HS-5 (cell line): ENCODE measurements around the gene SLC37A4.
A peak's percentile ranks its signal among the peaks of the same experiment; 100 is the strongest.
"Not testable (repeated sequence)": the region's sequence is repeated elsewhere in the genome, so short reads cannot be mapped to it uniquely, and the experiment has no call there.

Experiments
- DNase-seq: peaks from one replicate; pipeline ENCODE4 v3.0.0-alpha.2; 2012; ENCODE audit warnings: low read depth

SLC37A4 gene

DNA sequence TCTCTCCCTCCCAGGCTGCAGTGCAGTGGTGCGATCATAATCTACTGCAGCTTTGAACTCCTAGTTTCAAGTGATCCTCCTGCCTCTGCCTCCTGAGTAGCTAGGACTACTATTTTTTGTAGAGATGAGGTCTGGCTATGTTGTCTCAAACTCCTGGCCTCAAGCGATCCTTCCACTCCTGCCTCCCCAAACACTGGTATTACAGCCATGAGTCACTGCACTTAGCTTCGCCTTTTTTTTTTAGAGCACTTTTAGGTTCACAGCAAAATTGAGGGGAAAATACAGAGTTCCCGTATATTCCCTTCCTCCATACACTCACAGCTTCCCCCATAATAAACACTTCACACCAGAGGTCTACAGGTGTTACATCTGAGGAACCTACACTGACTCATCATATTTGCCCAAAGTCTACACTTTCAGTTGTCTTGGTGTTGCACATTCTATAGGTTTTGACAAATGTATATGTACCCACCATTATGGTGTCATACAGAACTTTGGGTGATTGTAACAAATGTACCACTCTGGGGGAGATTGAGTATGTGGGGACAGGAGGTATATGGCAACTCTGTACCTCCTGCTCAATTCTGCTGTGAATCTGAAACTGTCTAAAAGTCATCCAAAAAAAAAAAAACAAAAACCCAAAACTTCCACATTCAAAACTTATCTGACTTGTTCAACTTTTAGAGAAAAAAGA is 11.3 kb upstream of the SLC37A4 start:
- DNase-seq: no peak

- DNase-seq: not testable (repeated sequence)
These were observed 8.8 kb upstream of the SLC37A4 start for GRCh38 chr11:119039471-119039870.

DNA sequence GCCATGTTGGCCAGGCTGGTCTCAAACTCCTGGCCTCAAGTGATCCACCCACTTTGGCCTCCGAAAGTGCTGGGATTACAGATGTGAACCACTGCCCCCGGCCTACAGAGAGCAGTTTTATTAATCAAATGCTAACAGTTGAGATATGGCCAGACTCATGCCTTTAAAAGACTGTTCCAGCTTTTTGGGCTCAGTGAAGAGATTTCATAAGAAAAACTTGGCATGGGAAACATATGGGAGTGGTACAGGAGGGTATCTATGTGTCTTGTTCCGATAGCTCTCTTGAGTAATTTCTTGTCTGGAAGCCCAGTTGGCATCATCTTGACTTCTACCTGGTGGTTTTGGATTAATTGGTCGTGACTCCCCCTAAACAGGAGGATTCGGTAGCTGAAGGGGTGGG is 8.2 kb upstream of the SLC37A4 start:
- DNase-seq: no peak

DNA sequence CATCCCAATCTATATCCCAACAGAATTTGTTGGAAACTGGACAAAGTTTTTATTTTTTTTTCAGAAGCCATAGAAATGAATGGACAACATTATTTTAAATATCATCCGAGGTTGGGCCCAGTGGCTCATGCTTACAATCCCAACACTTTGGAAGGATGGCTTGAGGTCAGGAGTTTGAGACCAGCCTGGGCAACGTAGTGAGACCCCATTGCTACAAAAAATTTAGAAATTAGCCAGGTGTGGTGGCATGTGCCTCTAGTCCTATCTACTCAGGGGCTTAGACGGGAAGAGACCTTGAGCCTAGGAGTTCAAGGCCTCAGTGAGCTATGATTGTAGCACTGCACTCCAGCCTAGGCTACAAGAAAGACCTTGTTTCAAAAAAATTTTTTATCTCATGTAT is 4.1 kb upstream of the SLC37A4 start:
- DNase-seq: no peak

DNA sequence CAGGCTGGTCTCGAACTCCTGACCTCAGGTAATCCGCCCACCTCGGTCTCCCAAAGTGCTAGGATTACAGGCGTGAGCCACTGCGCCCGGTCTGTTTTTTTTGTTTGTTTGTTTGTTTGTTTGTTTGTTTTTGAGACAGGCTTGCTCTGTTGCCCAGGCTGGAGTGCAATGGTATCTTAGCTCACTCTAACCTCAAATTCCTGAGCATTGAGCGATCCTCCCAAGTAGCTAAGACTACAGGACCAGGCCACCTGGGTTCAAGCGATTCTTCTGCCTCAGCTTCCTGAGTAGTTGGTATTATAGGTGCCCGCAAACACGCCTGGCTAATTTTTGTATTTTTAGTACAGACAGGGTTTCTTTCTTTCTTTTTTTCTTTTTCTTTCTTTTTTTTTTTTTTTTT is 2.7 kb upstream of the SLC37A4 start:
- not testable (repeated sequence) for DNase-seq

GRCh38 chr11:119031912-119032280 is 1.2 kb upstream of the SLC37A4 start:
- DNase-seq: no peak

DNA sequence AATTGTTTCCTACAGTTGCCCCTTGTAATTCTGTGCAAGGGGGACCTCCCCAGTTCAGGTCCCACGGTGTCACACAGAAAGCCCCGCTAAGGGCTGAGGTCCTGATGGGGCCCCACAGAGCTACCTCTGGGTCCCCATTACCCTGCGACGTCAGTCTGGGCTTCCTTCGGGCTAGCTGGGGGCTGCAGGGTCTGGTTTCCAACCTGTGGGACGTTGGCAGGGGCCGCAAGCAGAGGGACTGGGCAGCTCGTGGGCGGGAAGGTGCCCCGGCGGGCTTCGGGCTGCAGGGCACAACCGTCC is 698 bp downstream of the SLC37A4 start:
- DNase-seq: no peak

- DNase-seq: no peak
These were observed 1.2 kb downstream of the SLC37A4 start for GRCh38 chr11:119029340-119030028.

DNA sequence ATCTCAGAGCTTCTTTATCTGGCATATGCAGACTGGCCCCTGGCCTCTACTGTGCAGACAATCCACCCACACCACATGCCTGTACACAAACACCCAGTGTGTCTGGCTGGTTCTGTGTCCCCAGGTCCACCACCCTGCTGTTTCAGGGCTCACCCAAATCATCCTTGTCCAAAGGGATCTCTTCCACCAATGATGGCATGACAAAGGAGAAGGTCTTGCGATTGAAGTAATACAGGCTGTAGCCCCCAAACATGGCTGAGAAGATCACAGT is 1.7 kb downstream of the SLC37A4 start:
- no peak for DNase-seq

- DNase-seq: no peak
These were observed 2.2 kb downstream of the SLC37A4 start for GRCh38 chr11:119028346-119029068.

GRCh38 chr11:119027561-119028345 is 2.9 kb downstream of the SLC37A4 start:
- DNase-seq: no peak

- DNase-seq: no peak
These were observed 3.7 kb downstream of the SLC37A4 start for GRCh38 chr11:119026970-119027369.

DNA sequence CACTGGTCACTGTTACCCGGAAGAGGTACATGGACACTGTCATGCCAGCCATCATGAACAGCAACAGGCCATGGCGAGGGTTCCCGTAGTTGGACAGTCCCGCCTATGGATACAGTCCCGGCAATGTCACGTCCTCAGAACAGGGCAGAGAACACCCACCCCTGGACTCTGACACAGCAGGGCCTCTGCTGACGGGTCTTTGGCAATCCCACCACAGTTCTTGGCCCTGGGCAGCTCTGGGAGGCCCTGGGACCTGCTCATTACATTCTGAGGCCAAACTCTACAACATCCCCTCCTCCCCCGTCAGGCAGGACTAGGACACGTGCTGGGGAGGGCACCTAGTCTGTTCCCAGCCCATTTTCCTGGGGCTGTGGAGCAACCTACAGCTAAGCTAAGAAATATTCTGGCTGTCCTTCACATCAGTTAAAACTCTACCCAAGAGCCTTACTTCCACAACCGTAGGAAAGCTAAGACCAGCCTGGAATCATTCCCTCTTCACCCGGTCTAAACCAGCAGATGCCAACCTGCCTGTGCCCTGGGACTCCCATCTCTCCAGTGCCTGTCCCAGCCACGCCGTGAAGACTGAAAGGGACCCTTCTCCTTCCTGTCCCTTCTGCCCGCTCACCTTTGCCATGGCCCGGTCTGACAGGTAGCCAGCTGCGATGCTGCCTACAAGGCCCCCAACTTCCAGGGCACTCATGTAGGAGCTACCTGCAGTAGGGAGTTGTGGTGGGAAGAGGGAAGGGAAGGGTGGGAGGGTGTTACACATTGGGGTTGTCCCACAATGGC is 4.5 kb downstream of the SLC37A4 start:
- no peak for DNase-seq

GRCh38 chr11:119025541-119025940 is 5.1 kb downstream of the SLC37A4 start:
- no peak for DNase-seq

DNA sequence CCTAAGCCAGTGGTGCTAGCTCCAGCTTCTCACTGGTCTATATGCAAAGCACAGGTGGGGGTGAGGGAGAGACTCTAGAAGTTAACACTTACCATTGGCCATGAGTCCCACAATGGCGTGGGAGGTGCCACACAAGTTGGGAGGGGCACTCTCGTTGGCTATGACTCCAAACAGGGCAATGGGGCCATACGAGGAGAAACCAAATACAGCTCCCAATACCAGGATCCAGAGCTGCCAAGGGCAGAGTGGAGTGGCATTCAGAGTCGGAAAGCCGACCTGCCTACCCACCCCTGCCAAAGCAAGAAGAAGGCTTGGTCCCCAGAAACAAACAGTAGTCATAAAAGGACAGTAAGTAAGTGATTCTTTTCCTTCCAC is 5.6 kb downstream of the SLC37A4 start:
- DNase-seq: no peak

GRCh38 chr11:119024430-119025098 is 6.1 kb downstream of the SLC37A4 start:
- no peak for DNase-seq

- DNase-seq: no peak
These were observed 6.9 kb downstream of the SLC37A4 start for GRCh38 chr11:119023741-119024140.

- no peak for DNase-seq
These were observed 9.0 kb downstream of the SLC37A4 start for GRCh38 chr11:119021631-119022030.

DNA sequence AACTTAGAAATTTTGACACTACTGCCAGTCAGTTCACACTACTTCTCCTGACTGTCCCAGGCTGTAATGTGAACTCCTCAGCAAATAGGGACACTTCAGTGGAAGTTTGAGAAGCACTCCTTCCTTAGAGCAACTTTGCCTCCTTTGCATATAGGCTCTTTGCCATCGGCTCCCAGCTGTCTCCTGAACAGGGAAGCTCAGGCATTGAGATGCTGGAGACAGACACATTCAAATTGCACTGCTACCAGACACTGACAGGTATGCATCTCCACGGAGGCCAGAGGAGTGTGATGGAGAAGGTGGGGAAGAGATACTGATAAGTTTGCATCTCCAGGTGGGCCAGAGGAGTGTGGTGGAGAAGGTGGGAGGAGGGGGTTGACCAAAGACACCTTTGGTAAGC is 10.7 kb downstream of the SLC37A4 start:
- no peak for DNase-seq

GRCh38 chr11:119018074-119018938 is 12.4 kb downstream of the SLC37A4 start, which contains the start of the genes RPS25 and TRAPPC4:
Gene RPS25 (minus strand): TSS chr11:119018343. CDS start chr11:119018284, 59 bp downstream.
Gene TRAPPC4 (plus strand): TSS chr11:119018766. CDS start chr11:119018796, 30 bp downstream.
- DNase-seq: peak; percentile 96
